GM12891 (cell line): ENCODE measurements around the gene NRXN3.

ENCODE experiments used
- POLR2A ChIP-seq: IDR thresholded peaks from 2 replicates; pipeline ENCODE4 v1.6.1; 2011; ENCODE audit warnings: low read depth, low read length, control low read depth
- POLR2AphosphoS5 ChIP-seq: IDR thresholded peaks from 2 replicates; pipeline ENCODE4 v1.6.1; 2011; ENCODE audit warnings: low read depth, low read length, control low read depth
- TAF1 ChIP-seq: IDR thresholded peaks from 2 replicates; pipeline ENCODE4 v1.6.1; 2011; ENCODE audit warnings: low read depth, low read length, control low read depth

DNA sequence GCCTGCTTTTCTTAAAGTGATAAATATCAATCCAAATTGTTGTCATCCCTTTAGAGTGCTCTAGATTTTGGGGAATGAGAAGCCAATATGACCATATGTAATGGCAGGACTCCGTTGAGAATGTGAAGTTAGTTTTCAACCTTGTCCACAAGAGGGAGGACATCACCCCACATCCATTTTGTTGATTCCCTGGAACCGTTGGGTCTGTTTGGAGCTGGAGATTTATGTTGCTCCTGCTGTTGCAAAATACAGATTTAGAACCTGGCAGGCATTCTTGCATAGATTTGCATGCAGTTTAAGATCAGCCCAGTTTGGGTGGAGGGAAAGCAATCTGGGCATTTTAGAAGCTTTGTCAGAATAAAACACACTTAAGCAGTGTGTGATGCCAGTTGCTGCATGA is 620.1 kb downstream of the NRXN3 start:
- TF ChIP-seq POLR2AphosphoS5: no peak
- no peak for TF ChIP-seq TAF1
- no peak for TF ChIP-seq POLR2A
